ENCODE data around the gene OXT.
"Not testable (repeated sequence)": the region's sequence is repeated elsewhere in the genome, so short reads cannot be mapped to it uniquely, and the experiment has no call there.

OXT gene

GRCh38 chr20:3109350-3110302 is 38.2 kb downstream of the OXT start:
- Mint-ChIP-seq H3K9me3 (no peaks in the 10 kb centered on the region), H3K4me3 (no peak overlapping the region), H3K27ac (no peak overlapping the region), H3K27me3 (no peaks in the 10 kb centered on the region), H3K36me3 (peaks cover 3% of the 10 kb centered on the region), H3K4me1 (peaks cover 8% of the 10 kb centered on the region)

GRCh38 chr20:3111507-3111906 is 40.1 kb downstream of the OXT start:
- Mint-ChIP-seq H3K27me3 (no peaks in the 10 kb centered on the region), H3K4me1 (peaks cover 22% of the 10 kb centered on the region), H3K27ac (no peak overlapping the region), H3K9me3 (no peaks in the 10 kb centered on the region), H3K4me3 (no peak overlapping the region), H3K36me3 (peaks cover 3% of the 10 kb centered on the region)

GRCh38 chr20:3111995-3112394 is 40.6 kb downstream of the OXT start:
- no peaks in the 10 kb centered on the region for H3K9me3 Mint-ChIP-seq
- H3K4me1 Mint-ChIP-seq = peaks cover 23% of the 10 kb centered on the region
- no peak overlapping the region for H3K27ac Mint-ChIP-seq
- H3K4me3 Mint-ChIP-seq = no peak overlapping the region
- peaks cover 3% of the 10 kb centered on the region for H3K36me3 Mint-ChIP-seq
- H3K27me3 Mint-ChIP-seq = no peaks in the 10 kb centered on the region

- Mint-ChIP-seq H3K4me1 (peaks cover 40% of the 10 kb centered on the region), H3K4me3 (no peak overlapping the region), H3K27ac (no peak overlapping the region), H3K36me3 (peaks cover 3% of the 10 kb centered on the region), H3K9me3 (no peaks in the 10 kb centered on the region), H3K27me3 (no peaks in the 10 kb centered on the region)
Measured at GRCh38 chr20:3115190-3116107, 44.0 kb downstream of the OXT start.

- H3K4me3 Mint-ChIP-seq = peak overlapping the region; percentile 19
- peaks cover 49% of the 10 kb centered on the region for H3K4me1 Mint-ChIP-seq
- no peaks in the 10 kb centered on the region for H3K9me3 Mint-ChIP-seq
- no peaks in the 10 kb centered on the region for H3K27me3 Mint-ChIP-seq
- H3K36me3 Mint-ChIP-seq = peaks cover 10% of the 10 kb centered on the region
- no peak overlapping the region for H3K27ac Mint-ChIP-seq
Measured at GRCh38 chr20:3116341-3116740, 44.9 kb downstream of the OXT start.

GRCh38 chr20:3117839-3118379 is 46.5 kb downstream of the OXT start:
- peaks cover 65% of the 10 kb centered on the region for H3K4me1 Mint-ChIP-seq
- H3K36me3 Mint-ChIP-seq = peaks cover 17% of the 10 kb centered on the region
- not testable (repeated sequence) for H3K4me3 Mint-ChIP-seq, H3K9me3 Mint-ChIP-seq, H3K27me3 Mint-ChIP-seq
- peak overlapping the region; percentile 88 for H3K27ac Mint-ChIP-seq

- H3K27ac Mint-ChIP-seq = no peak overlapping the region
- H3K9me3 Mint-ChIP-seq = no peaks in the 10 kb centered on the region
- peaks cover 17% of the 10 kb centered on the region for H3K36me3 Mint-ChIP-seq
- H3K4me3 Mint-ChIP-seq = no peak overlapping the region
- H3K27me3 Mint-ChIP-seq = no peaks in the 10 kb centered on the region
- H3K4me1 Mint-ChIP-seq = peaks cover 66% of the 10 kb centered on the region
Measured at GRCh38 chr20:3119044-3119443, 47.6 kb downstream of the OXT start.

GRCh38 chr20:3121271-3121911 is 50.0 kb downstream of the OXT start:
- Mint-ChIP-seq H3K4me3 (peak overlapping the region; percentile 59), H3K36me3 (peaks cover 18% of the 10 kb centered on the region), H3K27me3 (no peaks in the 10 kb centered on the region), H3K4me1 (peaks cover 52% of the 10 kb centered on the region), H3K27ac (peak overlapping the region; percentile 95), H3K9me3 (no peaks in the 10 kb centered on the region)
